Smooth muscle cell (in vitro differentiated cells): ENCODE measurements around the gene PGP. TPM values are rescaled to one million over a fixed set of nuclear protein-coding genes. Genes with fewer than 3 reads are reported as not detected.

Experiments
- DNase-seq: peaks from one replicate; lab custom pipeline; 2025; ENCODE audit not compliant: unreplicated experiment; lab: John Stamatoyannopoulos, UW
- H2AFZ ChIP-seq: fragments of 200-600 bp; sonication (generic); 2 replicates; pipeline ENCODE4 v1.6.0; 2016; ENCODE audit warnings: antibody characterized with exemption, low read depth, mild to moderate bottlenecking
- H3F3A ChIP-seq: fragments of 200-600 bp; sonication (generic); 2 replicates; pipeline ENCODE4 v1.6.0; 2017; ENCODE audit warnings: antibody characterized with exemption, low read depth
- H3K27ac ChIP-seq: fragments of 200-600 bp; sonication (generic); 2 replicates; pipeline ENCODE4 v1.5.1; 2016; ENCODE audit warnings: low read depth, mild to moderate bottlenecking
- H3K27me3 ChIP-seq: fragments of 200-600 bp; sonication (generic); 2 replicates; pipeline ENCODE4 v1.6.1; 2016; ENCODE audit warnings: low read depth, mild to moderate bottlenecking
- H3K36me3 ChIP-seq: fragments of 200-600 bp; sonication (generic); 2 replicates; pipeline ENCODE4 v1.5.1; 2016; ENCODE audit warnings: low read depth
- H3K4me1 ChIP-seq: fragments of 200-600 bp; sonication (generic); 2 replicates; pipeline ENCODE4 v1.5.1; 2016; ENCODE audit warnings: low read depth
- H3K4me2 ChIP-seq: fragments of 200-600 bp; sonication (generic); 2 replicates; pipeline ENCODE4 v1.6.0; 2016; ENCODE audit warnings: mild to moderate bottlenecking
- H3K4me3 ChIP-seq: fragments of 200-600 bp; sonication (generic); 2 replicates; pipeline ENCODE4 v1.5.1; 2016; ENCODE audit warnings: mild to moderate bottlenecking
- H3K79me2 ChIP-seq: fragments of 200-600 bp; sonication (generic); 2 replicates; pipeline ENCODE4 v1.6.0; 2016; ENCODE audit warnings: low read depth, mild to moderate bottlenecking
- H3K9ac ChIP-seq: fragments of 200-600 bp; sonication (generic); 2 replicates; pipeline ENCODE4 v1.6.0; 2016; ENCODE audit warnings: low read depth
- H3K9me3 ChIP-seq: fragments of 200-600 bp; sonication (generic); replicated peaks from 2 replicates; pipeline ENCODE4 v1.5.1; 2016; ENCODE audit warnings: low read depth
- H4K20me1 ChIP-seq: fragments of 200-600 bp; sonication (generic); 2 replicates; pipeline ENCODE4 v1.6.0; 2016; ENCODE audit warnings: low read depth
- WGBS: methylation state at CpG from one replicate; pipeline ENCODE4 v1.1.7; 2016; ENCODE audit warnings: low lambda C conversion rate; 5-methylcytosine and 5-hydroxymethylcytosine counted together
- polyA plus RNA-seq: library from polyadenylated mRNA; unstranded; fragments of >200 nt; fragmentation: Nextera tagmentation; extraction: Ambion mirVana; gene quantifications from 2 replicates; pipeline ENCODE4 v1.2.1, GENCODE V29; 2016
- total RNA-seq: library from RNA; depleted of rRNA; stranded (reverse); fragments of >200 nt; gene quantifications from 2 replicates; pipeline ENCODE4 v1.2.3, GENCODE V29; 2014
- TF ChIP-seq, protein P1 (sequence below): fragments of 200-600 bp; sonication (generic); IDR thresholded peaks from 2 replicates; pipeline ENCODE4 v1.5.1; 2017; ENCODE audit warnings: borderline replicate concordance, mild to moderate bottlenecking, antibody characterized with exemption; ENCODE audit not compliant: insufficient read depth, poor library complexity, severe bottlenecking

PGP gene
- total and polyA plus RNA-seq, 2 experiments from 2014 or later = 21.6 to 30.1 TPM

DNA sequence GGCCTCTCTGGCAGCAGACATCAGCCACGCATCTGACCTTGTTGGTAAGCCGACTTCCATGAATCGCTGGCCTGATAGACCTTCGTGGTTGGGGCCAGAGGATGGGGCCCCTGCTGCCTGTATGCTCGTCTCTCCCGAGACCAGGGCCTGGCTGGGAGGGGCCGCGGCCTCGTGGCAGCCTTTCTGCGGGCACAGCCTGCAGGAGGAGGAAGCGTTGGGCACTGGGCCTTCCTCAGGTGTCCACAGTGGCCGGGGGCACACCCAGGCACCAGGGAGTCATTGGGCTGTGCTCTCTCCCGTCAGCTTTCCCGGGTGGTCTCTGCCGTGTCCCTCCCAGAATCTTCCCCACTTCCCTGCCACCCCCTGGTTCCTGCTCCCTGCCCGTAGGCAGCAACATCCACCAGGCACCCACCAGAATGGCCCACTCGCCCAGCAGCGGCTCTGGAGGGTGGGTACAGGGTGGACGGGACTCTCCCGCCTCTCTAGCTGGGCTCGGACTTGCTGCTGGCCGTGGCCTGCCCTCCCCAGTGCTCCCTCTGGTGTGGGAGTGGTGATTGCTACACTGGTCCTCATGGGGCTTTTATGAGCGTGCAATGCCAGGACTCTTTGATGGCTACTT, 15.1 kb upstream of the PGP start:
- Histone ChIP-seq H2AFZ (no peak overlapping the region), H3K27ac (no peak overlapping the region), H3K36me3 (no peaks in the 10 kb centered on the region), H3K27me3 (no peaks in the 10 kb centered on the region), H3K4me3 (no peak overlapping the region), H3K79me2 (peaks cover 40% of the 10 kb centered on the region), H4K20me1 (peaks cover 75% of the 10 kb centered on the region), H3K4me1 (peaks cover under 1% of the 10 kb centered on the region), H3K9ac (no peak overlapping the region), H3K9me3 (no peaks in the 10 kb centered on the region), H3F3A (no peaks in the 10 kb centered on the region), H3K4me2 (no peak overlapping the region)
- WGBS = 95% methylated on average over 22 of the region's 23 CpGs
- no peak for DNase-seq
- TF ChIP-seq, protein P1, sequence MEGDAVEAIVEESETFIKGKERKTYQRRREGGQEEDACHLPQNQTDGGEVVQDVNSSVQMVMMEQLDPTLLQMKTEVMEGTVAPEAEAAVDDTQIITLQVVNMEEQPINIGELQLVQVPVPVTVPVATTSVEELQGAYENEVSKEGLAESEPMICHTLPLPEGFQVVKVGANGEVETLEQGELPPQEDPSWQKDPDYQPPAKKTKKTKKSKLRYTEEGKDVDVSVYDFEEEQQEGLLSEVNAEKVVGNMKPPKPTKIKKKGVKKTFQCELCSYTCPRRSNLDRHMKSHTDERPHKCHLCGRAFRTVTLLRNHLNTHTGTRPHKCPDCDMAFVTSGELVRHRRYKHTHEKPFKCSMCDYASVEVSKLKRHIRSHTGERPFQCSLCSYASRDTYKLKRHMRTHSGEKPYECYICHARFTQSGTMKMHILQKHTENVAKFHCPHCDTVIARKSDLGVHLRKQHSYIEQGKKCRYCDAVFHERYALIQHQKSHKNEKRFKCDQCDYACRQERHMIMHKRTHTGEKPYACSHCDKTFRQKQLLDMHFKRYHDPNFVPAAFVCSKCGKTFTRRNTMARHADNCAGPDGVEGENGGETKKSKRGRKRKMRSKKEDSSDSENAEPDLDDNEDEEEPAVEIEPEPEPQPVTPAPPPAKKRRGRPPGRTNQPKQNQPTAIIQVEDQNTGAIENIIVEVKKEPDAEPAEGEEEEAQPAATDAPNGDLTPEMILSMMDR = no peak

DNA sequence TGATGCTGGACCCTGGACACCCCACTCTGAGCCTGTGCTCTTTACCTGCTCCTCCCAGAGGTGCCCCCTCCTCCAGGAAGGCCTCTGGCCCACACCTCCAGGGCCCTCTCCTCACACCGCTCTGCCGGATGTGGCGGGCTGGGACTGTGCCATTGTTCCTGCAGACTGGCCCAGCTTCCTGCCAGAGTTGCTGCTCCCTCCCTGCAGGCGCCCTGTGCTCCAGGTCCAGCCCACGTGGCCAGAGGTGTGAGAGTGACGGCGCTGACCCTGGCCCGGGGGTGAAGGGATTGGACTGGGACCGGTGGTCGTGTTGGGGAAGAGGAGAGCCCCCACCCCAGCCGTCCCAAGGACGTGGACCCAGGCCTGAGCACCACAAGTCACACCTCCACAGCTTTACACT, 14.5 kb upstream of the PGP start:
- Histone ChIP-seq H4K20me1 (peaks cover 77% of the 10 kb centered on the region), H3K79me2 (peaks cover 46% of the 10 kb centered on the region)
- WGBS = 95% methylated on average over 12 of the region's 12 CpGs

DNA sequence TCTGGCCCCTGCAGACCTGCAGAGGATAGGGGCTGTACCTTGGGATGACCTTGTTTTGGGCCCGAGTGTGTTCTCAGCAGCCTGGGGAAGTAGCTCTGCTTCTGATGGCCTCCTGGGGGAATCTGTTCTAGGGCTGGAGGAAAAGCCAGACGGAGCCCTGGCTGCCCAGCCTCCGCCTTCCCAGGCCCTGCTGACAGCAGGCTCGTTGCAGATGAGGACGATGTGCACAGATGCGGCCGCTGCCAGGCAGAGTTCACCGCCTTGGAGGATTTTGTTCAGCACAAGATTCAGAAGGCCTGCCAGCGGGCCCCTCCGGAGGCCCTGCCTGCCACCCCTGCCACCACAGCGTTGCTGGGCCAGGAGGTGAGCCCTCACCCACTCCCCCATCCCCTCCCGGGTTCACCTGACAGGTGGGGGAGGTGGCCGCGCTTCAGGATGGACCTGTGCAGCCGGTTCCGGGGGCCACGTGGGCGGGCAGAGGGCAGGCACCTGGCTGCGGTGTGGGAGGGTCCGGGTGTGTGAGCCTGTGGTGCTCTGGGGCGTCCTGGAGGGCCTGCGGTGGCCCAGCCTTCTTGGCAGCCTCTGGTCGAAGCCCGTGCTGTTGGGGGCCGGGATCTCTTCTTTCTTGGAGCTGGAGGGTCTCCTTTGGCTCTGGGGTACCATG, 13.7 kb upstream of the PGP start:
- Histone ChIP-seq H3K9ac (no peak overlapping the region), H3K27me3 (no peaks in the 10 kb centered on the region), H3K4me2 (no peak overlapping the region), H3F3A (no peaks in the 10 kb centered on the region), H3K4me3 (no peak overlapping the region), H3K79me2 (peaks cover 50% of the 10 kb centered on the region), H2AFZ (no peak overlapping the region), H3K27ac (no peak overlapping the region), H3K4me1 (peaks cover 6% of the 10 kb centered on the region), H3K36me3 (no peaks in the 10 kb centered on the region), H4K20me1 (peaks cover 71% of the 10 kb centered on the region), H3K9me3 (no peaks in the 10 kb centered on the region)
- DNase-seq = no peak
- 93% methylated on average over 20 of the region's 25 CpGs for WGBS
- TF ChIP-seq, protein P1 = no peak

More for the DNA sequence above, 14.5 kb upstream of the PGP start:
- Histone ChIP-seq H3K9ac (no peak overlapping the region), H3F3A (no peaks in the 10 kb centered on the region), H3K27me3 (no peaks in the 10 kb centered on the region), H2AFZ (no peak overlapping the region), H3K9me3 (no peaks in the 10 kb centered on the region), H3K27ac (no peak overlapping the region), H3K4me2 (no peak overlapping the region), H3K36me3 (no peaks in the 10 kb centered on the region), H3K4me3 (no peak overlapping the region), H3K4me1 (peaks cover 6% of the 10 kb centered on the region)
- no peak for DNase-seq
- TF ChIP-seq, protein P1 = no peak

DNA sequence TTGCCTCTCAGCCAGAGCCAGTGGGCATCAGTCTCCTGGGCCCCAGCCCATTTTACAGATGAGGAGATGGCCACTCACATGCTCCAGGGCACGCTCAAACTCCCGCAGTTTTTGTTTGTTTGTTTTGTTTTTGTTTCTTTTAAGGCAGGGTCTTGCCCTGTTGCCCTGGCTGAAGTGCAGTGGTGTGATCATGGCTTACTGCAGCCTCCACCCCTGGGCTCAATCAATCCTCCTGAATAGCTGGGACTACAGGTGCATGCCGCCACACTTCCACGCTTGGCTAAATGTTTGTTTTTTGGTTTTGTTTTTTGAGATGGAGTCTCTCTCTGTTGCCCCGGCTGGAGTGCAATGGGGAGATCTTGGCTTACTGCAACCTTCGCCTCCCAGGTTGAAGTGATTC, 12.3 kb upstream of the PGP start:
- no peaks in the 10 kb centered on the region for H3F3A ChIP-seq
- no peak for DNase-seq
- no peaks in the 10 kb centered on the region for H3K27me3 ChIP-seq
- H2AFZ ChIP-seq = no peak overlapping the region
- peaks cover 50% of the 10 kb centered on the region for H3K79me2 ChIP-seq
- peaks cover 6% of the 10 kb centered on the region for H3K4me1 ChIP-seq
- WGBS = 98% methylated on average over 6 of the region's 6 CpGs
- H3K36me3 ChIP-seq = no peaks in the 10 kb centered on the region
- no peak overlapping the region for H3K4me3 ChIP-seq
- TF ChIP-seq, protein P1 = no peak
- peaks cover 71% of the 10 kb centered on the region for H4K20me1 ChIP-seq
- no peak overlapping the region for H3K4me2 ChIP-seq
- no peak overlapping the region for H3K9ac ChIP-seq
- no peaks in the 10 kb centered on the region for H3K9me3 ChIP-seq
- H3K27ac ChIP-seq = no peak overlapping the region
